BLaER1 (cell line): Measurements from ENCODE around the gene HMX1.

Experiments used
- H3K27ac ChIP-seq: shearing (Covaris generic); formaldehyde crosslinking; 2 replicates; pipeline ENCODE4 v1.8.1; 2022
- H3K27me3 ChIP-seq: shearing (Covaris generic); formaldehyde crosslinking; 2 replicates; pipeline ENCODE4 v1.8.1; 2022
- H3K36me3 ChIP-seq: shearing (Covaris generic); formaldehyde crosslinking; 2 replicates; pipeline ENCODE4 v1.8.1; 2022
- H3K4me1 ChIP-seq: shearing (Covaris generic); formaldehyde crosslinking; 2 replicates; pipeline ENCODE4 v1.8.1; 2022
- H3K4me2 ChIP-seq: shearing (Covaris generic); formaldehyde crosslinking; 2 replicates; pipeline ENCODE4 v1.8.1; 2022
- H3K4me3 ChIP-seq: shearing (Covaris generic); formaldehyde crosslinking; 2 replicates; pipeline ENCODE4 v1.8.1; 2022
- H3K9ac ChIP-seq: shearing (Covaris generic); formaldehyde crosslinking; 2 replicates; pipeline ENCODE4 v1.8.1; 2022
- H3K9me3 ChIP-seq: shearing (Covaris generic); formaldehyde crosslinking; 2 replicates; pipeline ENCODE4 v1.8.1; 2022
- H4K20me1 ChIP-seq: shearing (Covaris generic); formaldehyde crosslinking; 2 replicates; pipeline ENCODE4 v1.8.1; 2022
- Cebpa-rat ChIP-seq: shearing (Covaris generic); IDR thresholded peaks from 2 replicates; pipeline ENCODE4 v1.8.1; 2022

The HMX1 gene

GRCh38 chr4:8870647-8871416 is 807 bp downstream of the HMX1 start:
- Histone ChIP-seq H3K4me2 (no peak overlapping the region), H3K9ac (no peak overlapping the region), H3K27me3 (peaks cover 75% of the 10 kb centered on the region), H3K4me1 (peaks cover 18% of the 10 kb centered on the region), H3K36me3 (no peaks in the 10 kb centered on the region), H3K4me3 (no peak overlapping the region), H3K27ac (no peak overlapping the region), H4K20me1 (peaks cover 35% of the 10 kb centered on the region; the same call in 1 of the 2 replicates), H3K9me3 (peaks cover 33% of the 10 kb centered on the region)
- TF ChIP-seq Cebpa-rat, result no peak

- Histone ChIP-seq H4K20me1 (peaks cover 42% of the 10 kb centered on the region; the same call in 1 of the 2 replicates), H3K27me3 (peaks cover 76% of the 10 kb centered on the region), H3K4me2 (no peak overlapping the region), H3K4me3 (no peak overlapping the region), H3K27ac (no peak overlapping the region), H3K4me1 (peaks cover 11% of the 10 kb centered on the region), H3K9ac (no peak overlapping the region), H3K36me3 (no peaks in the 10 kb centered on the region), H3K9me3 (peaks cover 33% of the 10 kb centered on the region)
- TF ChIP-seq Cebpa-rat, result no peak
Measured at GRCh38 chr4:8869898-8870646, 1.6 kb downstream of the HMX1 start.

DNA sequence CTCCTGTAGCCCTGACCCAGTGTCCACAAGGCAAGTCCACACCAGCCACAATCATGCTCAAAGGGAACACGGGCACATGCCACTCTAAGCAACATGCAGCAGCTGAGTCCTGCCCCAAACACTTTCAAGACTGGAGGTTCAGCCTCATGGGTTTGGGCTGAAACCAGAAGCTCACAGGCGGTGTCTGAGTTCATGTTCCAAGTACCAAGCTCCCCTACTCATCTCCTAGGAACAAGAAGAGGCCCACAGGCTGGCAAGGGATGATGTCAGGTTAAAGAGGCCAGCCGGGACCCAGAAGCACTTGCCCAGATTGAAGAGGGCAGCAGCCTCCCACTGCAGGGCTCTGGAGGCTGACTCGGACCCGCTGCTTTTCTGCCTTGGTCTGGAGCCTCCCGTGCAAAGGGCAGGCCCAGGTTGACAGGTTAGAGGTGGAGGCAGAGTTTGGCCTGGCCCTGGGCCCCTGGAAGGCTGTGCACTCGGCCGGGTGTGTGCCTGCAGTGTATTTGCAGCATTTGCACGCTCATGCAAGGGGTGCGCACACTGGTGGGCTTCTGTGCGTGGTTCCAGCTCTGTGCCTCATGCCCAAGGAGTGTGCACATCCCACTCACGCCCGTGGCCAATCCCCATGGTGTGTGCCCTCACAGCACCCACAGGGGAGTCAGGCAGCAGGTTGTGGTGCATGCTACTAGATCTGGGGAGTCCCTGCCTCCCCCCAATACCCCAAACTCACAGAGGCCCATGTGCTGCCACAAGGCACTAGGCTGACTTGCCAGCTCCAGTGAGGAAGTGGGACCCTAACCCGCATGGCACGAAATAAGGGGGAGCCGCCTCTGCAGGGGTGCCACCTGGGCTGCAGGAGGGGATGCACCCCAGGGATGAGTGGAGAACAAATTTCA is 2.4 kb downstream of the HMX1 start:
- H3K27me3 ChIP-seq, result peaks cover 85% of the 10 kb centered on the region
- no peak for TF ChIP-seq Cebpa-rat

GRCh38 chr4:8868321-8869001 is 3.2 kb downstream of the HMX1 start:
- no peaks in the 10 kb centered on the region for H3K4me1 ChIP-seq
- H3K27me3 ChIP-seq, result peaks cover 92% of the 10 kb centered on the region
- no peak for TF ChIP-seq Cebpa-rat
- H4K20me1 ChIP-seq, result peaks cover 58% of the 10 kb centered on the region
- peaks cover 23% of the 10 kb centered on the region for H3K9me3 ChIP-seq
- no peak overlapping the region for H3K4me2 ChIP-seq
- no peak overlapping the region for H3K9ac ChIP-seq
- H3K27ac ChIP-seq, result no peak overlapping the region
- H3K36me3 ChIP-seq, result no peaks in the 10 kb centered on the region
- H3K4me3 ChIP-seq, result no peak overlapping the region

More for the DNA sequence above, 2.4 kb downstream of the HMX1 start:
- H3K9ac ChIP-seq, result no peak overlapping the region
- H4K20me1 ChIP-seq, result peaks cover 50% of the 10 kb centered on the region; the same call in 1 of the 2 replicates
- no peak overlapping the region for H3K4me3 ChIP-seq
- H3K27ac ChIP-seq, result no peak overlapping the region
- peaks cover 3% of the 10 kb centered on the region for H3K4me1 ChIP-seq
- H3K9me3 ChIP-seq, result peaks cover 31% of the 10 kb centered on the region
- no peaks in the 10 kb centered on the region for H3K36me3 ChIP-seq
- H3K4me2 ChIP-seq, result no peak overlapping the region

DNA sequence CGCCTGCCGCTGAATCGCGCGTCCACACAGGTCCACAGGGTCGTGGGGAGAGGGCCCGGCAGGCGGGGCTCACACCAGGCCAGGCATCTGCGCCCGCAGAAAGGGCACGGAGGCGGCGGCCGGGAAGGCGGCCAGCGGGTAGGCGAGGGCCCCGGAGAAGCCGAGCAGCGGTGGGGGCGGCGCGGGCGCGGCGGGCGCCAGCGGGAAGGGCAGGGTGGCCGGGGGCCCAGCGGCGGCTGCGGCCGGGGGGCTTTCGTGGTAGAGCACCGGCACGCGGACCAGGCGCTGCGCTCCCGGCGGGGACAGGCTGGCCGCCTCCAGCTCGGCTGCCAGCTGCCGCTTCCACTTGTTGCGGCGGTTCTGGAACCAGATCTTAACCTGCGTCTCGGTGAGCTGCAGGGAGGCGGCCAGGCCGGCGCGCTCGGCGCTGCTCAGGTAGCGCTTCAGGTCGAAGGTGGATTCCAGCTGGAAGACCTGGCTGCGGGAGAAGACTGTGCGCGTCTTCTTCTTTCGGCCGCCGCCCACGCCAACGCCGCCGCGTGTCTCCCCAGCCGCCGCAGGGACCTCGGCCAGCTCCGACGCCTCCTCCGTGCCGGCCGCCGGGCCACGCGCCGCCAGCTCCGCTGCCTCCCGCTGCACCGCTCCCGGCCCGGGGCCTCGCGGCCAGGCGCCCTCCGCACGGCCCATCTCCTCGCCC is 3.9 kb downstream of the HMX1 start:
- Histone ChIP-seq H3K27ac (no peak overlapping the region), H3K9me3 (peaks cover 16% of the 10 kb centered on the region), H3K4me3 (no peak overlapping the region), H3K4me2 (no peak overlapping the region), H3K9ac (no peak overlapping the region), H3K4me1 (no peaks in the 10 kb centered on the region), H4K20me1 (peaks cover 65% of the 10 kb centered on the region), H3K27me3 (peaks cover 93% of the 10 kb centered on the region), H3K36me3 (no peaks in the 10 kb centered on the region)
- no peak for TF ChIP-seq Cebpa-rat

DNA sequence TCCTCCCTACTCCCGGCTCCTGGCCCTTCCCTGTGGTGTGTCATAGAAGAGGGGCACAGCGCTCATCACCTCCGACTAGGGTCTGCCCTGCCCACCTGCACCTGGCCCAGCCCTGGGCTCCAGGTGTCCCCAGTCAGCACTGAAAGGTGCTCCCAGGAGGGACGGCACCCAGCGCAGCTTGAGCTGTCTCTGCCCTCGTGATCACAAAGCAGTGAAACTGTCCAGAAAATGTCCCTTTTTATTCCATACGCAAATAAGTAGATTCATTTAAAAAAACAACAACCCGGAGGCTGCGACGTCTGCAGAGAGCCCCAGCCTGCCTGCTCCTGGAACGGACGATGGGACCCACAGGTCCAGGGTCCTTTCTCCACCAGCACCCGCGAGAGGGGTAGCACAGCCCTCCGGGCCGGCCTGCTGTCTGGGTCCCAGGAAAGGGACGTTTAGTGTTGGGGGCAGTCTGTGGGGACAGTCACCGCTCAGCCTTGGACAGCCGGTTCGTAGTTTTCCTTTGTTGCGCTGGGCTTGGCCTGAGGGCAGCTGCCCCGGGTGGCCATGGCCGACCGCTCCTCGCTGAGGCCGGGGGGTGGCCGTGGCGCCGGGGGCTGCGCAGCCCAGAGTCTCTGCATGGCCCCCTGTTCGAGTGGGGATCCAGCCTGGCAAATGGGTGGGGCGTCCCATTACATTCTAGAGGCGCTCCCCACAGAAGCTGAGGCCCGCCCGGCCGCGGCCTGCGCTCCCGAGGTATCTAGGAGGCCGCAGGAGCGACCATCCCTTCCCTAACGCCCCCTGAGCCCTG is 4.6 kb downstream of the HMX1 start:
- Histone ChIP-seq H3K27ac (no peak overlapping the region), H3K4me2 (no peak overlapping the region), H3K36me3 (no peaks in the 10 kb centered on the region), H4K20me1 (peaks cover 68% of the 10 kb centered on the region), H3K27me3 (peaks cover 94% of the 10 kb centered on the region), H3K4me3 (no peak overlapping the region), H3K9me3 (peaks cover 9% of the 10 kb centered on the region), H3K9ac (no peak overlapping the region), H3K4me1 (no peaks in the 10 kb centered on the region)
- TF ChIP-seq Cebpa-rat, result no peak

DNA sequence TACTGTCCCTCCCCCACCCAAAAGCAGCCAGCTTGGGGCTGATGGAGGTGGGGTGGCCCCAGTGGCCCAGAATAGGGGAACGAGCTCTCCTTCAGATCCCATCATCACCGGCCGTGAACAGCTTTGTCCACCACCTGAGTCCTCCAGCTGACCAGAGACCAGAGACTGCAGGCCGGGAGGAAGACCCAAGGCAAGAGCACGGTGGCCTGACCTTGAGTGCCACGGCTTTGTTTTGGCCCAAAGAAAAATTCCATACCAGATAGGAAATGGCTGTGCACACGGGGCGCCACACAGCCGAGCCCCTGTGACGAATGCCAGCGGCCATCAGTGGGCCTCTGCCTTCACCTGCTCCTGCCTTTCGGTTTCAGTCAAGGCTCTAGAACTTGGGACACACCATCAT is 5.2 kb downstream of the HMX1 start:
- no peak overlapping the region for H3K4me3 ChIP-seq
- no peaks in the 10 kb centered on the region for H3K4me1 ChIP-seq
- H4K20me1 ChIP-seq, result peaks cover 74% of the 10 kb centered on the region
- no peaks in the 10 kb centered on the region for H3K36me3 ChIP-seq
- H3K27me3 ChIP-seq, result peaks cover 100% of the 10 kb centered on the region
- H3K27ac ChIP-seq, result no peak overlapping the region
- no peak overlapping the region for H3K9ac ChIP-seq
- TF ChIP-seq Cebpa-rat, result no peak
- no peak overlapping the region for H3K4me2 ChIP-seq
- peaks cover 12% of the 10 kb centered on the region for H3K9me3 ChIP-seq

DNA sequence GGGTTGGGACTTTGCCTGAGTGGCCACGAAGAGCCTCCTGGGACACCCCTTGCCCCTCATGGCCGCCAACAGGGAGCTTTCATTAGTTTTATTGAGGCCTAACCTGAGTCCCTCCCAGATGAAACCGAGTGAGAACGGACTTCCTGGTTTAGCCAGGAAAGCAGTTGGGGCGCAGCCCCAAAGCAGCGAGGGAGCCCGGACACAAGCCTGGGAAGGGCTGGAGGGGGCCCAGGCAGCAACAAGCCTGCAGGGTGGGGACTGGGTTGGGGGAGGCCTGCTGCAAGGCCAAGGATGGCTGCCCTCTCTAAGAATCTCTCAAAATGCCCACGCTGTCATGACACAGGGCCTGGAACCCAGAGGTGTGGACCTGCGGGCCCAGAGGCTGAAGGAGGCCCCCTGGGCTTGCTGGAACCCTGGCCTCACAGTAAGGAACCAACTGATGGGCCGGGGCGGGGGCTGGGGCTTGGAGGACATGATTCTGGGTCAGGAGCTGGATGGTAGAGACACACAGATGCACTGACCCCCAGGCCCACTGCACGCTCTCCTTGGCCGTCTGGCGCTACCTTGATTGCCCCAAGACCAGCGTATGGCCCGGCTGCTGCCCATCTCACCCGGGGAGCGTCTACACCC is 5.8 kb downstream of the HMX1 start:
- Histone ChIP-seq H3K4me2 (no peak overlapping the region), H3K9ac (no peak overlapping the region), H3K27me3 (peaks cover 100% of the 10 kb centered on the region), H3K9me3 (peaks cover 11% of the 10 kb centered on the region), H3K27ac (no peak overlapping the region), H3K4me1 (no peaks in the 10 kb centered on the region), H4K20me1 (peaks cover 77% of the 10 kb centered on the region), H3K4me3 (no peak overlapping the region), H3K36me3 (no peaks in the 10 kb centered on the region)
- no peak for TF ChIP-seq Cebpa-rat
